Stimulated activated effector memory CD8-positive, alpha-beta T cell treated with anti-CD3 and anti-CD28 coated beads, Interleukin-12 subunit alpha, Interleukin-12 subunit beta, amount 100 ng/mL, for 72 hours (primary cell): ENCODE measurements around the gene PTPRA.

Experiments
- ATAC-seq: fragments of 150-1000 bp; cut with Tn5 transposase; 2 replicates; pipeline ENCODE4 v1.10.0; 2021
- DNase-seq, 2 donors: peaks; one replicate each; pipeline ENCODE4 v3.0.0; 2021 to 2022; ENCODE audit warnings: low spot score in 2 of 2
- H3K27ac Mint-ChIP-seq: one replicate; pipeline ENCODE4 v1.8.0; 2022; ENCODE audit warnings: mild to moderate bottlenecking, mixed read lengths
- H3K36me3 Mint-ChIP-seq: one replicate; pipeline ENCODE4 v1.8.0; 2022; ENCODE audit warnings: mild to moderate bottlenecking, mixed read lengths
- H3K4me1 Mint-ChIP-seq: one replicate; pipeline ENCODE4 v1.8.0; 2022; ENCODE audit warnings: mixed read lengths
- H3K4me3 Mint-ChIP-seq: one replicate; pipeline ENCODE4 v1.8.0; 2022; ENCODE audit warnings: mild to moderate bottlenecking, mixed read lengths
- H3K9me3 Mint-ChIP-seq: one replicate; pipeline ENCODE4 v1.8.0; 2022; ENCODE audit warnings: mixed read lengths

Gene PTPRA

DNA sequence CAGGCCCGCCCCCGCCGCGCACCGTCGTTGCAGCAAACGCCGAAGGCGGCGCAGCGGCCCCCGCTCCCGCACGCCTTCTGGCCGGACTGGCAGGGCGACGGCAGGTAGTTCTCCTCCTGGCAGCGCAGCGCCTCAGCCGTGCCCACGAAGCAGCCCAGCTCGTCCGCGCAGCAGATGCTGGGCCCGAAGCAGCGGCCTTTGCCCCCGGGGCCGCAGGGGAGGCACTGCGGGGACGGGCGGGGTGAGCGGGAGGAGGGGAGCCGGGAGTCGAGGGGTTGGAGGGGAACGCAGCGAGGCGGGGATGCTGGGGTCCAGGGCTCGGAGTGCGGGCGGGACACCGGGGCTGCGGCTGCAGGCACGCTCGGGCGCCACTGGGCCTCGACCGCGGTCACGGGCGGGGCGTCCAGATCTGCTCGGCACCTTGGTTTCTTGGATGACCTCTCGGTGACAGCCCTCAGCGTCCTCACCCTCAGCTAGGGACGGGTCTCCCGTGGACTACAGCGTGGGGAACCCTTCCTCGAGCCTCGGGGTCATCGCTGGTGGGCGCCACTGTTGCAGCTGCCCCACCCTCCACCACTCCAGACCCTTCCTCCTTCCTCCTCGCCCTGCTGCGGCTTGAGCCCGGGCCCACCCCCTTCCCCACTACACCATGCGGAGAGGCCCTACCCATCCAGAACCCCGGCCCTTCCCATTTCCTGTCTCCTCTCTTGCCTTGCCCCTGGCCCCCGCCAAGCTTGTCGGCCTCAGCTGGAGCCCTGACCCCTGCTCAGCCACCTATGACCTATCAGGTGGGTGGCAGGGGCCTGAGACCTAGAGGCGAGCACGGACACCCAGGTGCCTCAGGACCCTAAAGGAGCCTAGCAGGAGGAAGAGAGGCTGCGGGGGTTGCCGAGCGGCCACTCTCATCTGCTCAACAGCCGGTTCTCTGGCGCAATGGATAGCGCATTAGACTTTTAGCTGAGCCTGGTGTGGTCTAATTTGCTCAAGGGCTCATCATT is 210.0 kb downstream of the PTPRA start:
- Mint-ChIP-seq H3K27ac (no peak overlapping the region), H3K4me1 (peaks cover 11% of the 10 kb centered on the region), H3K36me3 (no peaks in the 10 kb centered on the region), H3K4me3 (peak overlapping the region; percentile 61), H3K9me3 (no peaks in the 10 kb centered on the region)
- peak; percentile 6 for ATAC-seq
- no peak for DNase-seq

DNA sequence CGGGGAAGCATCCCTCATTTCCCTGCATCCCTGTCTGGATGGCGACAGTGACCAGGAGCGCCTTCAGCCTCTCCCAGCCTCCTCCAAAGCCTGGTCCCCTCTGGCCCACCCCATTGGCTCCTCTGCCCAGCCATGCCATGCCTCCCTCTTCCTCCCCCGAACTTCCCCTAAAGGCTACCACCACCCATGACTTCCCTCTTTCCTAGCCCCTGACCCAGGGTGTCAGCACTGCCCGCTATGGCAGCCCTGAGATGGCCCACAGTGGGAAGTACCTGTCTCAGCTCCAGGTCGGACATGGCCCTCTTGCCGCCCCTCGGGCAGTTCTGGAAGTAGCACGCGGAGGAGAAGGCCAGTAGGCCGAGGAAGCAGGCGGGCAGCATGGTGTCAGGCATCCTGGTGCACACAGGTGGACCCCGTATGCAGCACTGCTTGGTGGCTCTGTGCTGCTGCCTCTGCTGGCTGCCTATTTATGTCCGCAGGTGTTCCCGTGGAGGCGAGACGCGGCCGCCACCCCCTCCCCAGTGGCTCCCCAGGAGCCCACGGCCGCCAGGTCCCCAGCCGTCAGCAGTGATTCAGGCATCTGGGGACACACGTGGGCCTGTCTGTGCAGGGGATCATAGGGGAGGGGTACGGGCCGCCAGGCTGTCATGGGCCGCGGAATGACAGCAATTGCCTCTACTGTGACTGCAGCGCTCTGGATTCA is 211.2 kb downstream of the PTPRA start, which contains the start of gene AVP:
AVP (minus strand) TSS at position 442 of the 703 bp plus-strand sequence; CDS start at position 392, 50 bp downstream.
- no peak for ATAC-seq
- peak within 1 kb of the TSS; percentile 61 for H3K4me3 Mint-ChIP-seq
- no peak for DNase-seq
- H3K27ac Mint-ChIP-seq, result no peak within 1 kb of the TSS
- peaks cover 11% of the 10 kb centered on the region for H3K4me1 Mint-ChIP-seq
- H3K9me3 Mint-ChIP-seq, result no peaks in the 10 kb centered on the region
- no peaks in the 10 kb centered on the region for H3K36me3 Mint-ChIP-seq

DNA sequence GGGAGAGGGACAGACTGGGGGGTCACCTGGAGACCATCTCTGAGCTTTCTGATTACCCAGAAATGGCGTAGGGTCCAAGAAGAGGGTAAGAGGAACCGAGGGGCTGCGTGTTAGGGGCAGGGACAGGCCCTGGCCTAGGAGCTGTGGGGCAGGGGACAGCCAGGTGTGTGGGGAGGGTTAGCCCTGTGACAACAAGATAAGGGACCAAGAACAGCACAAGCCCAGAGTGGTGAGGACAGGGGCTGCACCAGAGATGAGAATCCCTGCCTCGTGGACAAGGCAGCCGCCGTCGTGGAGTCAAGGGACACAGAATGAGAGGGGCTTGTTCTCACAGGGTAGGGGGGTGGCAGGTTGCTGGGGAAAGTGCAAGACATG is 211.7 kb downstream of the PTPRA start:
- Mint-ChIP-seq H3K9me3 (no peaks in the 10 kb centered on the region), H3K4me3 (no peak overlapping the region), H3K4me1 (peaks cover 11% of the 10 kb centered on the region), H3K27ac (no peak overlapping the region), H3K36me3 (no peaks in the 10 kb centered on the region)
- DNase-seq (no peak), ATAC-seq (no peak)

DNA sequence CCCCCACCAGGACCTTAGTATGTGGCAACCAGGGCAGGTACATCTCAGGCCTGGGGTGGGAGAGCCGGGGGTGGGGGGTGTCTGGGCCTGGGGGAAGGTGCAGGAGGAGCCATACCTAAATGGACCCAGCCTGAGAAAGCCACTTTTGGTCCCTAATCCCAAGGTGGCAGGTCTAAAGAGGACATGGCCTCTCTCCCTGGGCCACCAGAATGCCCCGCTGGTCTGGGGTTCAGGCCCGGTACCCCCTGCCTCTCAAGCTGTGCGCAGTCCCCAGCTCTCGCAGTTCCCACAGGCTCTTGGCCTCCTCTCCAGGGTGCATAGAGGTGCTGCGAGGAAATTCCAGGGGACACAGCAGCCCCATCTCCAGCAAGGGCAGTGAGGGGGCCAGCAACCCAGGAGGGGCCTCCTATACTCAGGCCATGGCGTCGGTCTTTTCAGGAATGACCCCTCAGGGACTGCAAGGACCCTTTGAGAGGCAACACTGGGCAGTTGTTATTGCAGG is 212.3 kb downstream of the PTPRA start:
- Mint-ChIP-seq H3K4me3 (no peak overlapping the region), H3K27ac (no peak overlapping the region), H3K4me1 (peaks cover 11% of the 10 kb centered on the region), H3K36me3 (no peaks in the 10 kb centered on the region), H3K9me3 (no peaks in the 10 kb centered on the region)
- DNase-seq (no peak), ATAC-seq (no peak)

DNA sequence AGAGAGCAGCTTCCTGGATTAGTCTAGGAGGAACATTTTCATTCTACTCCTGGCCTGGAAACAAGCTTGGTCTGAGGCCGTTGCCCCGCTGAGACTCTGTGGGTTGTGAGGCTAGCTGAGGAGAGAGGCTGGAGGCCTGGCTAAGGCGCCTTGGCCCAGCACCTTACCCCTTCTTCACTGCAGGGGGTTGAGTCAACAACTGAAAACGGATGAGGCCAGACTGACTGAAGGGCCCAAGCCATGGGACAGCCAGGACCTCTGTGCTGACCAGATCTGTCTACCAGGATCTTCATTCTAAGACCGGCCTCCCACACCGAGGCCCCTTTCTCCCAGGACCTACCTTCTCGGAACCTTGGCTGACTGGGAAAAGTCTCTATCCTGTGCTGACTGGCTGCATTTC is 214.8 kb downstream of the PTPRA start:
- H3K36me3 Mint-ChIP-seq, result no peaks in the 10 kb centered on the region
- ATAC-seq (no peak), DNase-seq (no peak)
- H3K9me3 Mint-ChIP-seq, result no peaks in the 10 kb centered on the region
- H3K4me1 Mint-ChIP-seq, result peaks cover 16% of the 10 kb centered on the region
- no peak overlapping the region for H3K27ac Mint-ChIP-seq
- no peak overlapping the region for H3K4me3 Mint-ChIP-seq
